GM23338 (cell line): Measurements from ENCODE around the gene MAP3K13. TPM values are rescaled to one million over a fixed set of nuclear protein-coding genes. Genes with fewer than 3 reads are reported as not detected.

Source experiments
- ATAC-seq: fragments of 200-7000 bp; cut with Tn5 transposase; 3 replicates; pipeline ENCODE4 v1.9.1; 2020
- DNase-seq: peaks from one replicate; pipeline ENCODE4 v3.0.0-alpha.2; 2015; ENCODE audit warnings: low spot score
- H2AFZ ChIP-seq: fragments of 200-600 bp; sonication (generic); 2 replicates; pipeline ENCODE4 v1.8.0; 2016; ENCODE audit warnings: antibody characterized with exemption, mild to moderate bottlenecking, moderate library complexity
- H3F3A ChIP-seq: fragments of 200-600 bp; sonication (generic); replicated peaks from 2 replicates; pipeline ENCODE4 v1.8.0; 2017; ENCODE audit warnings: antibody characterized with exemption, mixed run types, low read depth
- H3K27ac ChIP-seq: fragments of 200-600 bp; sonication (generic); 2 replicates; pipeline ENCODE4 v1.6.1; 2016; ENCODE audit warnings: low read depth
- H3K27me3 ChIP-seq: fragments of 200-600 bp; sonication (generic); 2 replicates; pipeline ENCODE4 v1.8.0; 2016; ENCODE audit warnings: mild to moderate bottlenecking, mixed run types, moderate library complexity; ENCODE audit not compliant: insufficient read depth
- H3K36me3 ChIP-seq: fragments of 200-600 bp; sonication (generic); 2 replicates; pipeline ENCODE4 v1.8.0; 2016; ENCODE audit warnings: mild to moderate bottlenecking; ENCODE audit not compliant: insufficient read depth
- H3K4me1 ChIP-seq: fragments of 200-600 bp; sonication (generic); 2 replicates; pipeline ENCODE4 v1.8.0; 2016; ENCODE audit warnings: mild to moderate bottlenecking, moderate library complexity; ENCODE audit not compliant: insufficient read depth
- H3K4me2 ChIP-seq: fragments of 200-600 bp; sonication (generic); 2 replicates; pipeline ENCODE4 v1.7.1; 2017; ENCODE audit warnings: mixed run types
- H3K4me3 ChIP-seq: fragments of 200-600 bp; sonication (generic); 2 replicates; pipeline ENCODE4 v1.6.1; 2016; ENCODE audit warnings: mixed run types
- H3K79me2 ChIP-seq: fragments of 200-600 bp; sonication (generic); replicated peaks from 2 replicates; pipeline ENCODE4 v1.8.0; 2017; ENCODE audit warnings: mild to moderate bottlenecking; ENCODE audit not compliant: insufficient read depth
- H3K9me2 ChIP-seq: fragments of 200-600 bp; sonication (generic); 2 replicates; pipeline ENCODE4 v1.8.0; 2017; ENCODE audit not compliant: insufficient read depth
- H4K20me1 ChIP-seq: fragments of 200-600 bp; sonication (generic); replicated peaks from 2 replicates; pipeline ENCODE4 v1.8.0; 2017; ENCODE audit warnings: mild to moderate bottlenecking; ENCODE audit not compliant: insufficient read depth
- H3K27ac Mint-ChIP-seq: 2 replicates; pipeline ENCODE4 v1.8.0; 2020; ENCODE audit warnings: inconsistent platforms, mild to moderate bottlenecking, moderate library complexity, mixed read lengths
- H3K27me3 Mint-ChIP-seq: 3 replicates; pipeline ENCODE4 v1.8.0; 2022; ENCODE audit warnings: low read depth, mild to moderate bottlenecking, moderate library complexity, mixed read lengths, inconsistent platforms; ENCODE audit not compliant: insufficient read depth, poor library complexity
- H3K36me3 Mint-ChIP-seq: 3 replicates; pipeline ENCODE4 v1.8.0; 2021; ENCODE audit warnings: low read depth, mild to moderate bottlenecking, inconsistent platforms, moderate library complexity, mixed read lengths
- H3K4me1 Mint-ChIP-seq: 3 replicates; pipeline ENCODE4 v1.8.0; 2020; ENCODE audit warnings: mild to moderate bottlenecking, inconsistent platforms, mixed read lengths
- H3K4me3 Mint-ChIP-seq: 3 replicates; pipeline ENCODE4 v1.8.0; 2021; ENCODE audit warnings: moderate library complexity, mild to moderate bottlenecking, inconsistent platforms, mixed read lengths
- H3K9me3 Mint-ChIP-seq: 3 replicates; pipeline ENCODE4 v1.8.0; 2020; ENCODE audit warnings: moderate library complexity, mild to moderate bottlenecking, inconsistent platforms, mixed read lengths
- CREB1 ChIP-seq: fragments of 250-450 bp; sonication (Bioruptor Pico); IDR thresholded peaks from 2 replicates; pipeline ENCODE4 v1.5.0; 2020; ENCODE audit warnings: low read depth, mild to moderate bottlenecking, moderate library complexity
- EZH2 ChIP-seq: fragments of 200-600 bp; sonication (generic); IDR thresholded peaks from one replicate; pipeline ENCODE4 v1.8.0; 2017; ENCODE audit warnings: antibody characterized with exemption, mild to moderate bottlenecking, low read depth; ENCODE audit not compliant: unreplicated experiment
- EZH2phosphoT487 ChIP-seq: fragments of 200-600 bp; sonication (generic); IDR thresholded peaks from one replicate; pipeline ENCODE4 v1.8.1; 2018; ENCODE audit warnings: antibody characterized with exemption; ENCODE audit not compliant: unreplicated experiment
- JUNB ChIP-seq: IDR thresholded peaks from one replicate; pipeline ENCODE4 v1.6.1; 2016; ENCODE audit warnings: antibody characterized with exemption; ENCODE audit not compliant: unreplicated experiment
- NANOG ChIP-seq: IDR thresholded peaks from 2 replicates; pipeline ENCODE4 v1.6.1; 2016; ENCODE audit warnings: antibody characterized with exemption, borderline replicate concordance
- POLR2AphosphoS5 ChIP-seq: IDR thresholded peaks from 2 replicates; pipeline ENCODE4 v1.6.1; 2016; ENCODE audit warnings: antibody characterized with exemption, low read depth
- REST ChIP-seq: IDR thresholded peaks from one replicate; pipeline ENCODE4 v1.6.1; 2018; ENCODE audit warnings: antibody characterized with exemption; ENCODE audit not compliant: unreplicated experiment
- STAT1 ChIP-seq: IDR thresholded peaks from one replicate; pipeline ENCODE4 v1.6.1; 2016; ENCODE audit warnings: antibody characterized with exemption; ENCODE audit not compliant: unreplicated experiment
- ZNF114 ChIP-seq: fragments of 250-450 bp; sonication (Bioruptor Pico); IDR thresholded peaks from 2 replicates; pipeline ENCODE4 v1.5.0; 2020; ENCODE audit warnings: mild to moderate bottlenecking, moderate library complexity
- ZNF331 ChIP-seq: fragments of 250-450 bp; sonication (Bioruptor Pico); IDR thresholded peaks from 2 replicates; pipeline ENCODE4 v1.5.0; 2020; ENCODE audit warnings: low read depth, mild to moderate bottlenecking, moderate library complexity
- polyA plus RNA-seq: library from polyadenylated mRNA; unstranded; fragments of >200 nt; fragmentation: Nextera tagmentation; extraction: Ambion mirVana; gene quantifications from 2 replicates; pipeline ENCODE4 v1.2.1, GENCODE V29; 2016
- total RNA-seq: library from RNA; depleted of rRNA; stranded (reverse); fragments of >200 nt; shearing (Covaris generic); gene quantifications from 2 replicates; pipeline ENCODE4 v1.2.3, GENCODE V29; 2014
- TF ChIP-seq, protein P1 (sequence below), 2 experiments: fragments of 200-600 bp in 1 of 2; sonication (generic) in 1 of 2; conservative IDR thresholded peaks; 2 replicates each; pipeline versions ENCODE4 v1.5.1 to v1.6.1; 2016 to 2017; ENCODE audit warnings: antibody characterized with exemption in 2 of 2, low read depth in 2 of 2, mild to moderate bottlenecking in 2 of 2, moderate library complexity in 1 of 2
- TF ChIP-seq, protein P2 (sequence below): IDR thresholded peaks from 2 replicates; pipeline ENCODE4 v1.6.1; 2016; ENCODE audit warnings: antibody characterized with exemption

Gene MAP3K13
- total and polyA plus RNA-seq, 2 experiments from 2014 or later: 10.7 to 129 TPM

- no peaks in the 10 kb centered on the region for H3K36me3 ChIP-seq
- H3K79me2 ChIP-seq: no peaks in the 10 kb centered on the region
- H3K9me3 Mint-ChIP-seq: no peaks in the 10 kb centered on the region
- H3K27me3 Mint-ChIP-seq: no peaks in the 10 kb centered on the region
- no peak overlapping the region for H3K27ac Mint-ChIP-seq
- H4K20me1 ChIP-seq: no peaks in the 10 kb centered on the region
- no peak overlapping the region for H2AFZ ChIP-seq
- no peak overlapping the region for H3K4me3 ChIP-seq
- H3K27me3 ChIP-seq: no peaks in the 10 kb centered on the region
- H3K4me3 Mint-ChIP-seq: no peak overlapping the region
- no peaks in the 10 kb centered on the region for H3F3A ChIP-seq
- H3K4me1 ChIP-seq: no peaks in the 10 kb centered on the region
- TF ChIP-seq REST (no peak), CREB1 (CRISPR knock-in tag) (no peak), EZH2phosphoT487 (no peak), POLR2AphosphoS5 (no peak)
- DNase-seq (no peak), ATAC-seq (no peak)
- H3K4me2 ChIP-seq: no peak overlapping the region
- H3K4me1 Mint-ChIP-seq: no peaks in the 10 kb centered on the region
- H3K27ac ChIP-seq: no peak overlapping the region
- H3K36me3 Mint-ChIP-seq: no peaks in the 10 kb centered on the region
- no peaks in the 10 kb centered on the region for H3K9me2 ChIP-seq
These were observed 79.1 kb downstream of the MAP3K13 start for GRCh38 chr3:185442031-185442430.

- H4K20me1 ChIP-seq: no peaks in the 10 kb centered on the region
- H3K27ac ChIP-seq: no peak overlapping the region
- H3K9me2 ChIP-seq: no peaks in the 10 kb centered on the region
- no peaks in the 10 kb centered on the region for H3K27me3 Mint-ChIP-seq
- no peaks in the 10 kb centered on the region for H3K79me2 ChIP-seq
- no peak overlapping the region for H3K4me3 ChIP-seq
- no peaks in the 10 kb centered on the region for H3F3A ChIP-seq
- H3K36me3 Mint-ChIP-seq: no peaks in the 10 kb centered on the region
- H3K27ac Mint-ChIP-seq: no peak overlapping the region
- no peak overlapping the region for H3K4me2 ChIP-seq
- H2AFZ ChIP-seq: no peak overlapping the region
- no peaks in the 10 kb centered on the region for H3K9me3 Mint-ChIP-seq
- H3K4me1 Mint-ChIP-seq: no peaks in the 10 kb centered on the region
- ATAC-seq (no peak), DNase-seq (no peak)
- no peaks in the 10 kb centered on the region for H3K4me1 ChIP-seq
- H3K36me3 ChIP-seq: no peaks in the 10 kb centered on the region
- no peaks in the 10 kb centered on the region for H3K27me3 ChIP-seq
- no peak overlapping the region for H3K4me3 Mint-ChIP-seq
- TF ChIP-seq, protein P1, sequence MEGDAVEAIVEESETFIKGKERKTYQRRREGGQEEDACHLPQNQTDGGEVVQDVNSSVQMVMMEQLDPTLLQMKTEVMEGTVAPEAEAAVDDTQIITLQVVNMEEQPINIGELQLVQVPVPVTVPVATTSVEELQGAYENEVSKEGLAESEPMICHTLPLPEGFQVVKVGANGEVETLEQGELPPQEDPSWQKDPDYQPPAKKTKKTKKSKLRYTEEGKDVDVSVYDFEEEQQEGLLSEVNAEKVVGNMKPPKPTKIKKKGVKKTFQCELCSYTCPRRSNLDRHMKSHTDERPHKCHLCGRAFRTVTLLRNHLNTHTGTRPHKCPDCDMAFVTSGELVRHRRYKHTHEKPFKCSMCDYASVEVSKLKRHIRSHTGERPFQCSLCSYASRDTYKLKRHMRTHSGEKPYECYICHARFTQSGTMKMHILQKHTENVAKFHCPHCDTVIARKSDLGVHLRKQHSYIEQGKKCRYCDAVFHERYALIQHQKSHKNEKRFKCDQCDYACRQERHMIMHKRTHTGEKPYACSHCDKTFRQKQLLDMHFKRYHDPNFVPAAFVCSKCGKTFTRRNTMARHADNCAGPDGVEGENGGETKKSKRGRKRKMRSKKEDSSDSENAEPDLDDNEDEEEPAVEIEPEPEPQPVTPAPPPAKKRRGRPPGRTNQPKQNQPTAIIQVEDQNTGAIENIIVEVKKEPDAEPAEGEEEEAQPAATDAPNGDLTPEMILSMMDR (conservative IDR thresholded peaks at IDR 0.05; ENCODE audit: low read depth in 2 of 2): no peak
- TF ChIP-seq NANOG: no peak
- TF ChIP-seq CREB1 (CRISPR knock-in tag): no peak
- no peak for TF ChIP-seq STAT1
- TF ChIP-seq JUNB: no peak
- no peak for TF ChIP-seq ZNF331 (CRISPR knock-in tag)
- no peak for TF ChIP-seq POLR2AphosphoS5
- TF ChIP-seq ZNF114 (CRISPR knock-in tag): no peak
- TF ChIP-seq, protein P2, sequence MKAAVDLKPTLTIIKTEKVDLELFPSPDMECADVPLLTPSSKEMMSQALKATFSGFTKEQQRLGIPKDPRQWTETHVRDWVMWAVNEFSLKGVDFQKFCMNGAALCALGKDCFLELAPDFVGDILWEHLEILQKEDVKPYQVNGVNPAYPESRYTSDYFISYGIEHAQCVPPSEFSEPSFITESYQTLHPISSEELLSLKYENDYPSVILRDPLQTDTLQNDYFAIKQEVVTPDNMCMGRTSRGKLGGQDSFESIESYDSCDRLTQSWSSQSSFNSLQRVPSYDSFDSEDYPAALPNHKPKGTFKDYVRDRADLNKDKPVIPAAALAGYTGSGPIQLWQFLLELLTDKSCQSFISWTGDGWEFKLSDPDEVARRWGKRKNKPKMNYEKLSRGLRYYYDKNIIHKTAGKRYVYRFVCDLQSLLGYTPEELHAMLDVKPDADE: no peak
- TF ChIP-seq REST: no peak
- no peak for TF ChIP-seq EZH2
- no peak for TF ChIP-seq EZH2phosphoT487
These were observed 81.4 kb downstream of the MAP3K13 start for GRCh38 chr3:185444329-185444728.
